IPS-20b (cell line): ENCODE measurements around the gene MRPL45.

Experiments
- H3K27ac ChIP-seq: one replicate; pipeline ENCODE4 v1.5.1; 2013; ENCODE audit warnings: low read length
- H3K27me3 ChIP-seq: 2 replicates; pipeline ENCODE4 v1.6.1; 2013; ENCODE audit warnings: mild to moderate bottlenecking, low read length, inconsistent platforms; ENCODE audit not compliant: insufficient read depth
- H3K36me3 ChIP-seq: 2 replicates; pipeline ENCODE4 v1.6.1; 2013; ENCODE audit warnings: low read depth, mild to moderate bottlenecking, inconsistent platforms, low read length, moderate library complexity; ENCODE audit not compliant: insufficient read depth
- H3K4me1 ChIP-seq: 2 replicates; pipeline ENCODE4 v1.6.1; 2013; ENCODE audit warnings: mild to moderate bottlenecking, control low read depth, inconsistent platforms, low read length, moderate library complexity; ENCODE audit not compliant: insufficient read depth
- H3K4me3 ChIP-seq: 2 replicates; pipeline ENCODE4 v1.5.1; 2013; ENCODE audit warnings: mild to moderate bottlenecking, low read length, inconsistent platforms
- H3K9ac ChIP-seq: 2 replicates; pipeline ENCODE4 v1.6.1; 2013; ENCODE audit warnings: low read depth, mild to moderate bottlenecking, inconsistent platforms, low read length, moderate library complexity
- H3K9me3 ChIP-seq: 2 replicates; pipeline ENCODE4 v1.6.1; 2013; ENCODE audit warnings: mild to moderate bottlenecking, low read depth, low read length, inconsistent platforms; ENCODE audit not compliant: insufficient read depth

Gene MRPL45

GRCh38 chr17:38327936-38328335, 31.0 kb downstream of the MRPL45 start:
- Histone ChIP-seq H3K27ac (no peak overlapping the region), H3K4me3 (no peak overlapping the region), H3K9ac (no peak overlapping the region), H3K9me3 (no peaks in the 10 kb centered on the region), H3K4me1 (peaks cover 13% of the 10 kb centered on the region; the same call in 1 of the 2 replicates), H3K36me3 (peaks cover 13% of the 10 kb centered on the region), H3K27me3 (no peaks in the 10 kb centered on the region)

DNA sequence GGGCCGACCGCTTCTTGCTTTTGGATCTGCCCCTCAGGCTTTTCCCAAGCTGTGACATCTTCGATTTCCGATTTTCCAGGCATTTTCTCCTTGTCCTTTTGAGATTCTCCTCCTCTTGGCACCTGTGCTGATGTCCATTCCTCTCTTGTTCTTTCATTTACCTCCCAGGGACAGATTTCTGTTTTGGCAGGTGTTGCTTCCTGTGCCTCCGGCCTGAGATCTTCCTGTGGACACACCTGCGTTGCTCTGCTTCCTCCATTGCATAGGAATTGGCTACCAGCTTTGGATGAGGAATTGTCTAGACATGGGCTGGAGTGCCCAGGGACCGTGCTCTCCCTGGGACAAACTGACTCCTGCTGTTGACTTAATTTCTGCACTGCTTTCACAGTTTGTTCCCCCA, 31.7 kb downstream of the MRPL45 start:
- Histone ChIP-seq H3K9ac (no peak overlapping the region), H3K36me3 (peaks cover 6% of the 10 kb centered on the region; the same call in 1 of the 2 replicates), H3K27me3 (no peaks in the 10 kb centered on the region), H3K4me1 (peaks cover 13% of the 10 kb centered on the region; the same call in 1 of the 2 replicates), H3K9me3 (no peaks in the 10 kb centered on the region), H3K4me3 (no peak overlapping the region), H3K27ac (no peak overlapping the region)

DNA sequence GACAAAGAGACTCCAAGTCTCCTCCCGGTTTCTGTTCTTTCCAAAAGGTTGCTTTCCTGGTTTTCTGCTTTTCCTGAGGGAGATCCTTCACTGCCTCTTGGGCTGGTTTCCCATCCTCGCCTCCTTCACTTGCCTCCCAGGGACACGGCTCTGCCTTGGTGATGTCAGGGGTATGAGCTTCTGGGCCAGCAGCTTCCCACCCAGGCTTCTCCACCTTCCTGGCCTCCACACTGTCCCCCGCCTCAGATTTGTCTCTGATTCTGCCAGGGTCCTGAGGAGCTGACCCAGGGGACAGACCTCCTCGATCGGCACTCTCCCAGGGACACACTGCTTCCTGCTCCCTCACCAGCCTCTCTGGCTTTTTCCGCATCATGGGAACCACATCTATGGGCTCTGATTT, 32.3 kb downstream of the MRPL45 start:
- Histone ChIP-seq H3K27me3 (no peaks in the 10 kb centered on the region), H3K36me3 (no peaks in the 10 kb centered on the region), H3K4me3 (no peak overlapping the region), H3K27ac (no peak overlapping the region), H3K9ac (no peak overlapping the region), H3K4me1 (peaks cover 13% of the 10 kb centered on the region; the same call in 1 of the 2 replicates), H3K9me3 (no peaks in the 10 kb centered on the region)

DNA sequence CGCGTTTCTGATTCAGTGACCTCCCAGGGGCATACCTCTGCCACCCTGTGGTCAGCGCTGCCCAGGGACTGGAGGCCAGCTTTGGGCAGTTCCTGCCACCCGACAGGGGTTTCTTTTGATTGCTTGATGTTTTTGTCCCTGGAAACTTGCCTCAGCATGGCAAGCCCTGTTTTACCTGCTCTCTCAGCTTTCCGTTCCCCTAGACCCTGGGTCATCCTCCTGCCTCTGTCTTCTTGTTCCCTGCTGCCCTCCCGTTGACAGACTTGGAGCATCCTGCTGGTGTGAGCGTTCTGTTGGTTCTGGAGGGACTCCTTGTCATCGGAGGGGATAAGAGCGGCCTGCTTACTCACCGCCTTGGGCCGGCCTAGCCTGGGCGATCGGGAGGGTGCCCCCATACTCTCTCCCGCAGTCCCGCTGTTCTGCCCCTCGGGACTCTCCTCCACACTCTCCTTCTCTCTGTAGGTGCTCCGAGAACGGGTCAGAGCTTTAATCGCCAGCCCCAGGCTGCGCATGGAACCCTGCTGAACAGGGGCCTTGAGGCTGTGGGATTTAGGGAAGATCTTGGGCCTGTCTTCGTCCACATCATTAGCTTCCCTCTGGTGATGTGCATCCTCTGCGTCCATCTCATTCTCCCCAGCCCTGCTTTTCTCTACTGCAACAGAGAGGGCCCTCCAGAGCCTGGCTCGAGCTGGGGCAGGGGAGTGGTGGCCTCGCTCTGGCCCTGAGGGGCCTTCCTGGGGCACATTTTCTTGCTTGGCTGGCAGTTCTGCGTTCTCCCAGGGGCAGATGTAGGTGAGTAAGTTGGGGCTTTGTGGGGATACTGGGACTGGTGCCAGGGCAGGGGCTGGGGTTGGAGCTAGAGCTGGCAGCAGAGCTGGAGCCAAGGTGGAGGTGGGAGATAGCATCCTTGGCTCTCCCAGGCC, 33.1 kb downstream of the MRPL45 start:
- H3K4me3 ChIP-seq, result no peak overlapping the region
- H3K9ac ChIP-seq, result no peak overlapping the region
- no peaks in the 10 kb centered on the region for H3K9me3 ChIP-seq
- no peaks in the 10 kb centered on the region for H3K36me3 ChIP-seq
- peaks cover 6% of the 10 kb centered on the region; the same call in 1 of the 2 replicates for H3K4me1 ChIP-seq
- no peaks in the 10 kb centered on the region for H3K27me3 ChIP-seq
- H3K27ac ChIP-seq, result no peak overlapping the region

DNA sequence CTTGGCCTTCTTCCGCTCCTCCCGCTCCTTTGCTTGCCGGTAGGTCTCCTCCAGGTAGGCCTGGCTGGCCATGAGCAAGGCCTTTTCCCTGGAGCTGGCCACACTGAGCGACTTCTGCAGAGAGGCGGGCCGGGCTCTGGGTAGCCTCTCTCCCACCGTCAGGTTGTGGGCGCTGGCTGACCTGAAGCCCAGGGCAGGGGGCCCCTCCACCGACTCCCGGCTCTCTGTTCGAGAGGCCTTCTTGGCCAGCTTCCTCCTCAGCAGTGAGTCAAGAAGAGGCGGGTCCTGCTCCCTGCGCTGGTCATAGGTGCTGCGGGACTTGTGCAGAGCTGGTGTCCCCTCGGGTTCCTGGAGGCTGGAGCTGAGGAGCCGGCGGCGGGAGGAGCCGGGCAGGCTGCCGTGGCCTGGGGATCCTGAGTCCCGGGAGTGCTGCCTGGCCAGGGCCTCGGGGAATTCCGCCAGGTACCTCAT, 34.0 kb downstream of the MRPL45 start:
- Histone ChIP-seq H3K9me3 (no peaks in the 10 kb centered on the region), H3K27ac (no peak overlapping the region), H3K9ac (no peak overlapping the region), H3K27me3 (no peaks in the 10 kb centered on the region), H3K36me3 (no peaks in the 10 kb centered on the region), H3K4me1 (no peaks in the 10 kb centered on the region), H3K4me3 (no peak overlapping the region)

DNA sequence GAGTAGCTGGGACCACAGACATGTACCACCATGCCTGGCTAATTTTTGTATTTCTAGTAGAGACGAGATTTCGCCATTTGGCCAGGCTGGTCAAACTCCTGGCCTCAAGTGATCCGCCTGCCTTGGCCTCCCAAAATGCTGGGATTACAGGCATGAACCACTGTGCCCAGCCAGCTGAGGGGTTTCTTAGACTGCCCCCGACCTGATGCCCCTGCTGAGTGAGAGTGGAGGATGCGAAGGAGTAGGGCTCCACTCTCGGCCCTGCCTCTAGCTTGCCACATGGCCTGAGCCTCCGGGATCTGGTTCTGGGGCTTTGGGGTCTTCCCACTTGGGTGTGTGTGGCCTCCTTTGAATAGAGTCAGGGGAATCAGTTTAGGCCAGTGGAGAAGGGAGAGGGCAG, 35.8 kb downstream of the MRPL45 start:
- Histone ChIP-seq H3K27ac (no peak overlapping the region), H3K4me1 (no peaks in the 10 kb centered on the region), H3K27me3 (no peaks in the 10 kb centered on the region)

DNA sequence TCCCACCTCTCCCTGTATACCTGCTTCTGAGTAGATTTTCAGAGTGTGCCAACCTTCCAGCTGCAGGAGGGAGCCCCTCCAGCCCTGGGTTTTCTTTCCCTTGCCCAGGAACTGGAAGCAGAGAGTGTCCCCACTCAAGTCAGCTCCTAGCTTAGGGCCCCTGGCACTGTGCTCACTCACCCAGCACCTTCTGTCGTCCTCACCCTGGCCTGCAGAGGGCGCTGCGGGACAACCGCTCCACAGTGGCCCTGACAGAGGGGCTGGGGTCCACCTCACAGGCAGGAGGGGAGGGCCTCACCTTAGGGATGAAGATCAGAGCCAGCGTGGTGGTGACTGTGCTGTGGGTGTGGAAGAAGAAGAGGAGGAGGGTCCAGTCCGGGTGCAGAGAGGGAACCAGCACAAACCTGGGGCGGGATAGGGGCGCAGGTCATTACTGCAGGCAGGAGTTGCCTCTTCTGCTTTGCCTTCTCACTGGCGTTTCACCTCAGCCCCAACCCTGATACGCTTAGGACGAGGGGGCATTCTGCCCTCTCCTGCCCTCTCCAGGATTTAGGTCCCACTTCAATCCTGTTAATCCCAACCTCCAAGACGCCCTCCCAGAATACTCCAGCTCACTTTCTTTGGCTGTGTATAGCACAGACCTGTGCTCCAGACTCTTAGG, 36.8 kb downstream of the MRPL45 start:
- Histone ChIP-seq H3K4me3 (no peak overlapping the region), H3K9me3 (no peaks in the 10 kb centered on the region), H3K4me1 (no peaks in the 10 kb centered on the region), H3K9ac (no peak overlapping the region), H3K27me3 (no peaks in the 10 kb centered on the region), H3K36me3 (no peaks in the 10 kb centered on the region), H3K27ac (no peak overlapping the region)

More for the DNA sequence above, 35.8 kb downstream of the MRPL45 start:
- no peak overlapping the region for H3K4me3 ChIP-seq
- no peaks in the 10 kb centered on the region for H3K9me3 ChIP-seq
- no peaks in the 10 kb centered on the region for H3K36me3 ChIP-seq
- H3K9ac ChIP-seq, result no peak overlapping the region

DNA sequence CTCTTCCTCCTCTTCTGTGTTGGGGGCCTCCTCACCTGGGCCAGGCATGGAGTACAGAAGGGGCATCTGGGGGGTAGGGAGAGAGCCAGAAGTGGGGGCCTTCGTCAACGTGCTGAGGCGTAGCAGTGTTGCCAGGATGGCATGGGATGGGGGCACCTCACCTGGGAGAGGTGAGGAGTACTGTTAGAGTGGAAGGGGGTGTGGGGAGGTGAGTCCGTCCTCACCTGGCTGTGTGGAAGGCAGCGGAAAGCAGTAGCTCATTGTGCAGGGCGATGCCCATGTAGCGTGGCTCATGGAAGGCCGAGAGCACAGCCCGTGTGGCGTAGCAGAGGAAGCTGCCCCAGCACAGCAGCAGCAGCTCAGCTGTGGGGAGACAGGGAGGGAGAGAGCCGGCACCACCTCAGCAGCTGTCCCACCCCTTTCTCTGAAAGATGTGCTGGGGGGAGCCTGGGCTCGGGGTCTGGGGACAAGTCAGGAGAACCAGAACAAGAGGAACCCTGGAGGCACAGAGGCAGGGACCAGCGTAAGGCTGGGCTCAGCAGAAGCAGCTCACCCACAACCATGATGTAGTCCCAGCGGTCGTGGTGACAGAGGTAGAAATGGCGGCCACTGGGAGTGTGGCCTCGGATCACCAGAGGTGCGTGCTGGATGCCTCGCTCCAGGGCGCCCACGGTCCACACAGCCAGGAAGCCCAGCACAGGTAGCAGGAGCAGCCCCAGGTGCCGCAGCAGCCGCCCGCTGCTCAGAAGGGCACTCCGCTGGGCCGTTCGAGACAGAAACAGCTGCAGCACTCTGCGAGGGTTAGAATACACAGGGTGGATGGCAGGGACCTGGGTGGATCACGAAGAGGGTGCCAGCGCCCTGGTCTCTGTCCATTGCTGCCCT, 37.8 kb downstream of the MRPL45 start:
- Histone ChIP-seq H3K9ac (no peak overlapping the region), H3K36me3 (no peaks in the 10 kb centered on the region), H3K27ac (no peak overlapping the region), H3K27me3 (no peaks in the 10 kb centered on the region), H3K4me1 (no peaks in the 10 kb centered on the region), H3K9me3 (no peaks in the 10 kb centered on the region), H3K4me3 (no peak overlapping the region)

DNA sequence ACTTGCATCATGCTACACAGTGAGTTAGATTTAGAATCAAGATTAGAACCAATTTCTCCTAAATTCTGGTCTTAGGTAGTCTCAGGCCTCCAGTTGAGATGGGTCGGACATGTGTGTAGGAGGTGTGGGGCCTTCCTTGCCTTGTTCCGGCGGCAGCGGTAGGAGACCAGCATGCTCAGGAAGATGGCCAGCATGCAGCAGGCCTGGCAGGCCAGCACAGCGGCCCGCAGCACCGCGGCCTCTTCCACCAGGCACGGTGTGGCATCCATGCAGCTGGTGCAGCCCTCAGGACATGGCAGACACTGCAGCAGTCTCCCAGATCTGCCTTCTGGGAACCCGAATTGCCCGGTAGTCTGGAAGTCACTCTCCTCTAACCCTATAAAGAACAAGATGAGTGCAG, 39.9 kb downstream of the MRPL45 start:
- Histone ChIP-seq H3K9me3 (no peaks in the 10 kb centered on the region), H3K27ac (no peak overlapping the region), H3K9ac (no peak overlapping the region), H3K4me1 (peaks cover 7% of the 10 kb centered on the region; the same call in 1 of the 2 replicates), H3K36me3 (no peaks in the 10 kb centered on the region), H3K27me3 (no peaks in the 10 kb centered on the region), H3K4me3 (no peak overlapping the region)

- Histone ChIP-seq H3K27me3 (no peaks in the 10 kb centered on the region), H3K4me1 (peaks cover 7% of the 10 kb centered on the region; the same call in 1 of the 2 replicates), H3K36me3 (no peaks in the 10 kb centered on the region), H3K4me3 (no peak overlapping the region), H3K9me3 (no peaks in the 10 kb centered on the region), H3K9ac (no peak overlapping the region), H3K27ac (no peak overlapping the region)
These were observed 41.1 kb downstream of the MRPL45 start for GRCh38 chr17:38338053-38338452.

- H3K36me3 ChIP-seq, result no peaks in the 10 kb centered on the region
These were observed 41.6 kb downstream of the MRPL45 start for GRCh38 chr17:38338535-38338934.

More at GRCh38 chr17:38338535-38338934, 41.6 kb downstream of the MRPL45 start:
- H3K27ac ChIP-seq, result no peak overlapping the region
- no peaks in the 10 kb centered on the region for H3K9me3 ChIP-seq
- no peaks in the 10 kb centered on the region for H3K27me3 ChIP-seq
- H3K9ac ChIP-seq, result no peak overlapping the region
- peaks cover 7% of the 10 kb centered on the region; the same call in 1 of the 2 replicates for H3K4me1 ChIP-seq
- H3K4me3 ChIP-seq, result no peak overlapping the region
